ENCODE measurements around the gene LPAR3. TPM values are rescaled to one million over a fixed set of nuclear protein-coding genes. Genes with fewer than 3 reads are reported as not detected.

The LPAR3 gene
- total and polyA plus RNA-seq, 2 of the 4 experiments (the other 2 are of a cell fraction): 0.09 to 0.18 TPM

DNA sequence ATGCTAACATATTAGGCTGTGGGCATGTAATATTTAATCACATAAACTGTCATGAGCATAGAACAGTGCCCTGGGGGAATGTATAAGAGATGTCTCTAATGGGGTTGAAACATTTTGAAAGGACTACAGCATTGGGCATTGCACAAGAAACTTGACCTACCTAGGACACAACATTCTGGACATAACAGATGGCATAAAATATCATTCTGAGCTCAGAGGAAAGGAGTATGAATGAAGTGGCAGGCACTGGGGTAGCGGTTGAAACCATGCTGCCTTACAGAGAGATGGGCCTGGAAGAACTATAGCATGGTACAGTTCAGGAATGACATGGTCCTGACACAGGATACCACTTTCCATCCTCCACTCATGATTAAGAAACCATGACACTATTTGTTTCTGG is 69.0 kb downstream of the LPAR3 start:
- no peaks in the 10 kb centered on the region for H3K9me1 ChIP-seq (ENCODE audit: insufficient read depth, low read length)
- no peak overlapping the region for H3K4ac ChIP-seq (ENCODE audit: low read depth, low read length)
- no peak overlapping the region for H3K4me2 ChIP-seq (ENCODE audit: low read depth, low read length)
- H2BK5ac ChIP-seq (ENCODE audit: low read depth, low read length, poor library complexity, severe bottlenecking): no peak overlapping the region
- no peaks in the 10 kb centered on the region for H3K9me3 ChIP-seq (ENCODE audit: control insufficient read depth, insufficient read depth, low read length)
- ChIA-PET CTCF (no interaction called here), POLR2A (ENCODE audit: unreplicated experiment) (no interaction called here)
- no peak overlapping the region for H4K5ac ChIP-seq (ENCODE audit: low read depth, low read length)
- no peaks in the 10 kb centered on the region for H4K20me1 ChIP-seq (ENCODE audit: insufficient read depth, low read length)
- H3K36me3 ChIP-seq (ENCODE audit: control insufficient read depth, insufficient read depth, low read length): no peaks in the 10 kb centered on the region
- H2BK120ac ChIP-seq (ENCODE audit: low read depth, low read length): no peak overlapping the region
- dilution Hi-C loops (cut with HindIII; ENCODE audit: low sequenced_read_pairs, unreplicated experiment): no loop called here
- H3K27me3 ChIP-seq (ENCODE audit: control insufficient read depth, insufficient read depth, low read length): peaks cover 18% of the 10 kb centered on the region
- no CpG with 5 or more reads among the region's 1 CpG for WGBS, 2 experiments (ENCODE audit: extremely low coverage in 2 of 2, insufficient read length in 1 of 2)
- H4K8ac ChIP-seq (ENCODE audit: low read depth in 2 of 2, low read length in 2 of 2): no peak overlapping the region
- in situ Hi-C loops (cut with MboI; ENCODE audit: low sequenced_read_pairs): no loop called here
- H3K4me1 ChIP-seq (ENCODE audit: control insufficient read depth, insufficient read depth, low read length): no peaks in the 10 kb centered on the region
- no peak for DNase-seq
- H3K79me1 ChIP-seq (ENCODE audit: low read depth in 1 of 2, low read length in 2 of 2): no peaks in the 10 kb centered on the region
- no peak overlapping the region for H2AK5ac ChIP-seq (ENCODE audit: low read depth, low read length)
- H3K9ac ChIP-seq (ENCODE audit: low read depth, low read length): no peak overlapping the region
- no peak overlapping the region for H3K27ac ChIP-seq (ENCODE audit: insufficient read depth, low read length)
- ATAC-seq (ENCODE audit: low read depth): no peak
- intact Hi-C loops (cut with micrococcal nuclease): no loop called here
- H2AFZ ChIP-seq (replicated peaks; ENCODE audit: low read length, poor library complexity): no peak overlapping the region
- H3K4me3 ChIP-seq (ENCODE audit: insufficient read depth, low read depth, low read length): no peak overlapping the region
- no peak overlapping the region for H2AK9ac ChIP-seq (replicated peaks; ENCODE audit: low read depth, low read length, poor library complexity)
- H3K23ac ChIP-seq (ENCODE audit: low read depth, low read length): no peak overlapping the region
- H3K18ac ChIP-seq (ENCODE audit: low read depth, low read length): no peak overlapping the region
- TF ChIP-seq CEBPB (IDR thresholded peaks at IDR 0.05; ENCODE audit: low read depth, low read length) (no peak), POLR2A (IDR thresholded peaks at IDR 0.05; ENCODE audit: low read depth, low read length) (no peak), BHLHE40 (IDR thresholded peaks at IDR 0.05; ENCODE audit: low read depth, low read length) (no peak), FOS (IDR thresholded peaks at IDR 0.05; ENCODE audit: low read depth, low read length) (no peak), MAZ (IDR thresholded peaks at IDR 0.05; ENCODE audit: borderline replicate concordance, low read depth, low read length) (no peak)
- TF ChIP-seq, protein P1, sequence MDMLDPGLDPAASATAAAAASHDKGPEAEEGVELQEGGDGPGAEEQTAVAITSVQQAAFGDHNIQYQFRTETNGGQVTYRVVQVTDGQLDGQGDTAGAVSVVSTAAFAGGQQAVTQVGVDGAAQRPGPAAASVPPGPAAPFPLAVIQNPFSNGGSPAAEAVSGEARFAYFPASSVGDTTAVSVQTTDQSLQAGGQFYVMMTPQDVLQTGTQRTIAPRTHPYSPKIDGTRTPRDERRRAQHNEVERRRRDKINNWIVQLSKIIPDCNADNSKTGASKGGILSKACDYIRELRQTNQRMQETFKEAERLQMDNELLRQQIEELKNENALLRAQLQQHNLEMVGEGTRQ (IDR thresholded peaks at IDR 0.05; ENCODE audit: low read depth, low read length): no peak
- TF ChIP-seq, protein P2, sequence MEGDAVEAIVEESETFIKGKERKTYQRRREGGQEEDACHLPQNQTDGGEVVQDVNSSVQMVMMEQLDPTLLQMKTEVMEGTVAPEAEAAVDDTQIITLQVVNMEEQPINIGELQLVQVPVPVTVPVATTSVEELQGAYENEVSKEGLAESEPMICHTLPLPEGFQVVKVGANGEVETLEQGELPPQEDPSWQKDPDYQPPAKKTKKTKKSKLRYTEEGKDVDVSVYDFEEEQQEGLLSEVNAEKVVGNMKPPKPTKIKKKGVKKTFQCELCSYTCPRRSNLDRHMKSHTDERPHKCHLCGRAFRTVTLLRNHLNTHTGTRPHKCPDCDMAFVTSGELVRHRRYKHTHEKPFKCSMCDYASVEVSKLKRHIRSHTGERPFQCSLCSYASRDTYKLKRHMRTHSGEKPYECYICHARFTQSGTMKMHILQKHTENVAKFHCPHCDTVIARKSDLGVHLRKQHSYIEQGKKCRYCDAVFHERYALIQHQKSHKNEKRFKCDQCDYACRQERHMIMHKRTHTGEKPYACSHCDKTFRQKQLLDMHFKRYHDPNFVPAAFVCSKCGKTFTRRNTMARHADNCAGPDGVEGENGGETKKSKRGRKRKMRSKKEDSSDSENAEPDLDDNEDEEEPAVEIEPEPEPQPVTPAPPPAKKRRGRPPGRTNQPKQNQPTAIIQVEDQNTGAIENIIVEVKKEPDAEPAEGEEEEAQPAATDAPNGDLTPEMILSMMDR (conservative IDR thresholded peaks at IDR 0.05; ENCODE audit: low read depth, low read length): no peak
- no TSS peak for BruUV-seq (replicated peaks)
- no peak overlapping the region for H3K14ac ChIP-seq (replicated peaks; ENCODE audit: low read depth, low read length)
- H2BK15ac ChIP-seq (ENCODE audit: low read depth, low read length): no peak overlapping the region
- no peak overlapping the region for H2BK20ac ChIP-seq (ENCODE audit: low read depth, low read length)
- no peak overlapping the region for H3K56ac ChIP-seq (ENCODE audit: extremely low read depth, insufficient read depth, low read length)
- no peak overlapping the region for H4K91ac ChIP-seq (ENCODE audit: insufficient read depth, low read depth, low read length)

Measured in IMR-90 (cell line).